Measurements from ENCODE around the gene SSX2IP. TPM values are rescaled to one million over a fixed set of nuclear protein-coding genes. Genes with fewer than 3 reads are reported as not detected.
A peak's percentile ranks its signal among the peaks of the same experiment; 100 is the strongest.

Gene SSX2IP
- total and polyA plus RNA-seq, 2 donors (not counting 1 experiment from before 2014, with no cell fraction given): 13.8 to 41.5 TPM

DNA sequence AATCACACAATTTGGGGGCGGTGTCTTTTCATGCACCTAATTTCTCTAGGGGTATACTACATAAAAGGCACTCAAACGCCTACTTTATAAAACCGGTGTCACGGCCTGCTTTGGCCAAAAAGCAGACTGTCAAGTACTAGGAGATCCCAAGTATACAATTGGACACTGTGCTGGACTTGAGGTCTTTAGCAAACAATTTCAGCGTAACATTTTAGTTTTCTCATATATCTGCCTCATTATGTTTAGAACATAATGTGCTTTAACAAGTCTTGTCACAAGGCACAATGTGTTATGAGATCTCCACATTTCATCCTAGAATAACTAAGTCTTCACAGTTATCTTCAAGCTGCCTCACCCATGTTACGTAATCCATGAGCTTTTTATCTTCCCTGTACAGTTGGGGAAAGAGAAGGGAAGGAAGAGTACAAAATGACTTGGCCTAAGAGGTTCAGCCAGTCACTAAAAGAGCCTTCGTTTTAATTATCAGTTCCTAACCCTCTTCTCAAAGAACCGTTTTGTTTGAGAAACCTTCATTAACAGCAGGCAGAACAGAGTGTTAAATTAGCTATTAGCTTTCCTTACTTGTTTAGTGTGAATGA, 1.7 kb downstream of the SSX2IP start:
- peaks cover 50% of the 10 kb centered on the region for H3K79me2 ChIP-seq (ENCODE audit: control insufficient read depth, insufficient read depth, low read length)
- H3K27ac ChIP-seq (ENCODE audit: insufficient read depth, low read length): no peak overlapping the region
- no peak overlapping the region for H2AFZ ChIP-seq (ENCODE audit: low read length)
- peak overlapping the region; percentile 83 for H3K4me2 ChIP-seq (ENCODE audit: extremely low read depth, insufficient read depth, low read length)
- no peaks in the 10 kb centered on the region for H3K36me3 ChIP-seq (ENCODE audit: control insufficient read depth, insufficient read depth, low read length)
- TF ChIP-seq, protein P1, sequence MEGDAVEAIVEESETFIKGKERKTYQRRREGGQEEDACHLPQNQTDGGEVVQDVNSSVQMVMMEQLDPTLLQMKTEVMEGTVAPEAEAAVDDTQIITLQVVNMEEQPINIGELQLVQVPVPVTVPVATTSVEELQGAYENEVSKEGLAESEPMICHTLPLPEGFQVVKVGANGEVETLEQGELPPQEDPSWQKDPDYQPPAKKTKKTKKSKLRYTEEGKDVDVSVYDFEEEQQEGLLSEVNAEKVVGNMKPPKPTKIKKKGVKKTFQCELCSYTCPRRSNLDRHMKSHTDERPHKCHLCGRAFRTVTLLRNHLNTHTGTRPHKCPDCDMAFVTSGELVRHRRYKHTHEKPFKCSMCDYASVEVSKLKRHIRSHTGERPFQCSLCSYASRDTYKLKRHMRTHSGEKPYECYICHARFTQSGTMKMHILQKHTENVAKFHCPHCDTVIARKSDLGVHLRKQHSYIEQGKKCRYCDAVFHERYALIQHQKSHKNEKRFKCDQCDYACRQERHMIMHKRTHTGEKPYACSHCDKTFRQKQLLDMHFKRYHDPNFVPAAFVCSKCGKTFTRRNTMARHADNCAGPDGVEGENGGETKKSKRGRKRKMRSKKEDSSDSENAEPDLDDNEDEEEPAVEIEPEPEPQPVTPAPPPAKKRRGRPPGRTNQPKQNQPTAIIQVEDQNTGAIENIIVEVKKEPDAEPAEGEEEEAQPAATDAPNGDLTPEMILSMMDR (conservative IDR thresholded peaks at IDR 0.05 in 1 of 2, IDR thresholded peaks at IDR 0.05 in 1 of 2; ENCODE audit: low read depth in 1 of 2, low read length in 2 of 2): no peak
- no peak for TF ChIP-seq EZH2 (IDR thresholded peaks at IDR 0.05; ENCODE audit: low read length, missing control alignments)
- H4K20me1 ChIP-seq (ENCODE audit: control insufficient read depth, extremely low read depth, insufficient read depth, low read length): no peaks in the 10 kb centered on the region
- H3K4me3 ChIP-seq (replicated peaks in 1 of 4; ENCODE audit: control extremely low read depth in 1 of 4, insufficient read depth in 1 of 4, low read depth in 3 of 4, low read length in 4 of 4): peak overlapping the region; percentile 45 to 75 (median 68)
- no peak overlapping the region for H3K9ac ChIP-seq (ENCODE audit: insufficient read depth, low read length)
- no peaks in the 10 kb centered on the region for H3K27me3 ChIP-seq (ENCODE audit: control insufficient read depth, insufficient read depth, low read length)
- H3K9me3 ChIP-seq (ENCODE audit: control insufficient read depth, insufficient read depth, low read depth, low read length): no peaks in the 10 kb centered on the region
- peaks cover 7% of the 10 kb centered on the region for H3K4me1 ChIP-seq (ENCODE audit: control insufficient read depth, extremely low read depth, insufficient read depth, low read length)
- peak in 1 of 2 donors; percentile 30 for DNase-seq (ENCODE audit: low read depth in 2 of 2)

DNA sequence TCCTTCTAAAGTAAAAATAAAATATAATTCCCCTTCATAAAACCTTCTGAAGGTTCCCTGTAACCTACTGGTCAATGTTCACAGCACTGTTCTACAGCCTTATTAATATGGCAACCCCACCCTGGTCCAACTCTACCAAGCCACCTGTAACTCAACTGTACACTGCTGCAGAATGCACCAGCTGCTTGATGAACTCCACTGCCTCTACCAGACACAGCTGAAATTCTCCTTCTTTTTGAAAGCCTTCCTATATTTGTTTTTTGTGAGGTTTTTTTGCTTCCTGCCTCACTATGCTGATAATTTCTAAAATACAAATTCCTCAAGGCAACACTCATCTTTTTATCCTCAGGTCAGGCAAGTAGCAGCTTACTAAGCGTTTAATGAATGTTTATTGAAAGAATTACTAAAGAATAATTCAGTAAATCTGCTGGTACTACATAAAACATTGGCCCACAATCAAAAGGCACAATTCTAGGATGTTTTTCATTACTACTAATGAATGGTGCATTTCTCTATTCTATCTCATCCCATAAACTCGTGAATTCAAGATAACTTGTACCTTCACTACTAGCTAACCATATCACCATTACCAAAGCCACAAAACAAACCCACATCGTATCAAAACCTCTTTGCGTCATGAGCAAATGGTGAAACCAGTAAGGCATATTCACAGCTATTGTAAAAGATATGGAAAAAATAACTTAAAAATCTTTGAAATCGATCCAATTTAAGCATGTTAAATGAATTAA, 2.4 kb downstream of the SSX2IP start:
- Histone ChIP-seq H3K79me2 (ENCODE audit: control insufficient read depth, insufficient read depth, low read length) (peaks cover 56% of the 10 kb centered on the region), H3K27me3 (ENCODE audit: control insufficient read depth, insufficient read depth, low read length) (no peaks in the 10 kb centered on the region), H3K4me1 (ENCODE audit: control insufficient read depth, extremely low read depth, insufficient read depth, low read length) (peaks cover 7% of the 10 kb centered on the region), H3K36me3 (ENCODE audit: control insufficient read depth, insufficient read depth, low read length) (no peaks in the 10 kb centered on the region), H3K9me3 (ENCODE audit: control insufficient read depth, insufficient read depth, low read depth, low read length) (no peaks in the 10 kb centered on the region), H3K27ac (ENCODE audit: insufficient read depth, low read length) (no peak overlapping the region), H3K4me3 (replicated peaks in 1 of 4; ENCODE audit: control extremely low read depth in 1 of 4, insufficient read depth in 1 of 4, low read depth in 3 of 4, low read length in 4 of 4) (peak overlapping the region in 2 of 4 experiments; percentile 62 to 74), H4K20me1 (ENCODE audit: control insufficient read depth, extremely low read depth, insufficient read depth, low read length) (no peaks in the 10 kb centered on the region), H3K4me2 (ENCODE audit: extremely low read depth, insufficient read depth, low read length) (peak overlapping the region; percentile 83), H2AFZ (ENCODE audit: low read length) (no peak overlapping the region), H3K9ac (ENCODE audit: insufficient read depth, low read length) (no peak overlapping the region)
- DNase-seq (ENCODE audit: low read depth in 2 of 2): peak in 1 of 2 donors; percentile 73
- TF ChIP-seq, protein P1 (conservative IDR thresholded peaks at IDR 0.05 in 1 of 2, IDR thresholded peaks at IDR 0.05 in 1 of 2; ENCODE audit: low read depth in 1 of 2, low read length in 2 of 2): no peak
- no peak for TF ChIP-seq EZH2 (IDR thresholded peaks at IDR 0.05; ENCODE audit: low read length, missing control alignments)

DNA sequence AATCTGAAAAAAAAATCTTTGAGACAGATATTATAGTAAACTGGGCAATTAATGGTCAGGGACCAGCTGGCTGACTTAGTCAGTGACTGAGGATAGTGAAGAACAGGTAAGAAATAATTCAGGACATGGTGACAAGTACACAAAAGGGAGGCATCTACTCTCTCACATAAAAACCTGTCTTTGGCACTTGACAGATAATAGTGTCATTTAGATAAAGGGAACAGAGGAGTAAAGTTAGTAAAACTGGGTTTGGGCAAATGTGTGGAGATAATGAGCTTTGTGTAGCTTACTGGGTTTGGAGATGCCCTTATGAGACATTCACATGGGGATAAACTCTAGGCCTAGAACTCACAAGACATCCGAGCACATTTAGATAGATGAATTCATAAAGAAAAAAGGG, 4.0 kb downstream of the SSX2IP start:
- no peaks in the 10 kb centered on the region for H3K9me3 ChIP-seq (ENCODE audit: control insufficient read depth, insufficient read depth, low read depth, low read length)
- no peak for DNase-seq (ENCODE audit: low read depth in 2 of 2)

More for the DNA sequence above, 4.0 kb downstream of the SSX2IP start:
- Histone ChIP-seq H3K4me3 (replicated peaks in 1 of 4; ENCODE audit: control extremely low read depth in 1 of 4, insufficient read depth in 1 of 4, low read depth in 3 of 4, low read length in 4 of 4) (peak overlapping the region in 1 of 4 experiments; percentile 21), H4K20me1 (ENCODE audit: control insufficient read depth, extremely low read depth, insufficient read depth, low read length) (no peaks in the 10 kb centered on the region), H3K4me2 (ENCODE audit: extremely low read depth, insufficient read depth, low read length) (no peak overlapping the region), H2AFZ (ENCODE audit: low read length) (no peak overlapping the region), H3K27me3 (ENCODE audit: control insufficient read depth, insufficient read depth, low read length) (no peaks in the 10 kb centered on the region), H3K27ac (ENCODE audit: insufficient read depth, low read length) (no peak overlapping the region), H3K36me3 (ENCODE audit: control insufficient read depth, insufficient read depth, low read length) (no peaks in the 10 kb centered on the region), H3K9ac (ENCODE audit: insufficient read depth, low read length) (no peak overlapping the region), H3K79me2 (ENCODE audit: control insufficient read depth, insufficient read depth, low read length) (peaks cover 67% of the 10 kb centered on the region), H3K4me1 (ENCODE audit: control insufficient read depth, extremely low read depth, insufficient read depth, low read length) (peaks cover 7% of the 10 kb centered on the region)
- TF ChIP-seq, protein P1 (conservative IDR thresholded peaks at IDR 0.05 in 1 of 2, IDR thresholded peaks at IDR 0.05 in 1 of 2; ENCODE audit: low read depth in 1 of 2, low read length in 2 of 2): no peak

Data from fibroblast of lung (primary cell).